SK-N-SH treated with all-trans-retinoic acid at 6 μM for 48 hours (cell line): ENCODE measurements around the gene IZUMO2.

ENCODE experiments used
- ATAC-seq: fragments of 200-7000 bp; cut with Tn5 transposase; 3 replicates; pipeline ENCODE4 v1.9.1; 2020; ENCODE audit warnings: mild to moderate bottlenecking, moderate library complexity
- BACH2 ChIP-seq: fragments of 250-450 bp; sonication (Bioruptor Pico); IDR thresholded peaks from 2 replicates; pipeline ENCODE4 v1.9.0; 2021; ENCODE audit warnings: mild to moderate bottlenecking, borderline replicate concordance
- CREB5 ChIP-seq: fragments of 250-450 bp; sonication (Bioruptor Pico); IDR thresholded peaks from 2 replicates; pipeline ENCODE4 v1.5.1; 2020; ENCODE audit warnings: low read depth, mild to moderate bottlenecking, moderate library complexity
- CSDC2 ChIP-seq: fragments of 250-450 bp; sonication (Bioruptor Pico); IDR thresholded peaks from 2 replicates; pipeline ENCODE4 v1.5.0; 2020; ENCODE audit warnings: mild to moderate bottlenecking, moderate library complexity
- ISL1 ChIP-seq: fragments of 250-450 bp; sonication (Bioruptor Pico); IDR thresholded peaks from 2 replicates; pipeline ENCODE4 v2.1.2; 2022; ENCODE audit warnings: mild to moderate bottlenecking, moderate library complexity
- PATZ1 ChIP-seq: fragments of 250-450 bp; sonication (Bioruptor Pico); IDR thresholded peaks from 2 replicates; pipeline ENCODE4 v1.8.0; 2020; ENCODE audit warnings: mild to moderate bottlenecking, moderate library complexity, borderline replicate concordance
- POU6F1 ChIP-seq: fragments of 250-450 bp; sonication (Bioruptor Pico); IDR thresholded peaks from 2 replicates; pipeline ENCODE4 v1.8.0; 2021; ENCODE audit warnings: low read depth, mild to moderate bottlenecking, moderate library complexity, borderline replicate concordance
- RARB ChIP-seq: fragments of 250-450 bp; sonication (Bioruptor Pico); IDR thresholded peaks from 2 replicates; pipeline ENCODE4 v1.8.0; 2021; ENCODE audit warnings: mild to moderate bottlenecking, moderate library complexity
- SNAI2 ChIP-seq: fragments of 250-450 bp; sonication (Bioruptor Pico); IDR thresholded peaks from 2 replicates; pipeline ENCODE4 v1.5.0; 2020; ENCODE audit warnings: mild to moderate bottlenecking, moderate library complexity
- TCF4 ChIP-seq: fragments of 250-450 bp; sonication (Bioruptor Pico); IDR thresholded peaks from 2 replicates; pipeline ENCODE4 v1.8.0; 2021; ENCODE audit warnings: mild to moderate bottlenecking, moderate library complexity, borderline replicate concordance
- TOX ChIP-seq: fragments of 250-450 bp; sonication (Bioruptor Pico); IDR thresholded peaks from 2 replicates; pipeline ENCODE4 v1.8.0; 2021; ENCODE audit warnings: mild to moderate bottlenecking, moderate library complexity, borderline replicate concordance
- TSHZ2 ChIP-seq: fragments of 250-450 bp; sonication (Bioruptor Pico); IDR thresholded peaks from 2 replicates; pipeline ENCODE4 v1.5.0; 2020; ENCODE audit warnings: mild to moderate bottlenecking, moderate library complexity
- ZC3H10 ChIP-seq: fragments of 250-450 bp; sonication (Bioruptor Pico); IDR thresholded peaks from 2 replicates; pipeline ENCODE4 v1.5.1; 2021; ENCODE audit warnings: mild to moderate bottlenecking, moderate library complexity
- ZFP3 ChIP-seq: fragments of 250-450 bp; sonication (Bioruptor Pico); IDR thresholded peaks from 2 replicates; pipeline ENCODE4 v1.5.0; 2020; ENCODE audit warnings: mild to moderate bottlenecking, moderate library complexity
- ZFP30 ChIP-seq: fragments of 450-650 bp; formaldehyde crosslinking; IDR thresholded peaks from 2 replicates; pipeline ENCODE4 v1.5.0; 2022; ENCODE audit warnings: mild to moderate bottlenecking, moderate library complexity
- ZNF565 ChIP-seq: fragments of 450-650 bp; formaldehyde crosslinking; conservative IDR thresholded peaks from 2 replicates; pipeline ENCODE4 v1.5.0; 2020; ENCODE audit warnings: low read depth, mild to moderate bottlenecking, moderate library complexity
- ZNF70 ChIP-seq: fragments of 450-650 bp; formaldehyde crosslinking; IDR thresholded peaks from 2 replicates; pipeline ENCODE4 v1.5.0; 2020; ENCODE audit warnings: mild to moderate bottlenecking, moderate library complexity
- ZNF8 ChIP-seq: fragments of 450-650 bp; formaldehyde crosslinking; IDR thresholded peaks from 2 replicates; pipeline ENCODE4 v1.5.0; 2020; ENCODE audit warnings: mild to moderate bottlenecking, moderate library complexity

The IZUMO2 gene

GRCh38 chr19:50162988-50163387 lies at the start of gene IZUMO2:
Gene IZUMO2 (minus strand): TSS chr19:50163281. CDS start chr19:50163194, 87 bp downstream.
- no peak for ATAC-seq
- TF ChIP-seq PATZ1 (CRISPR knock-in tag) (no peak), ISL1 (CRISPR knock-in tag) (no peak), RARB (CRISPR knock-in tag) (no peak), ZNF8 (CRISPR knock-in tag) (no peak)

- ATAC-seq, result no peak
Measured at GRCh38 chr19:50210425-50210824, 47.3 kb upstream of the IZUMO2 start.

GRCh38 chr19:50209131-50209530 lies 46.0 kb upstream of the IZUMO2 start:
- TF ChIP-seq CSDC2, result no peak
- no peak for TF ChIP-seq BACH2 (CRISPR knock-in tag)
- no peak for TF ChIP-seq ZNF8 (CRISPR knock-in tag)
- TF ChIP-seq ZC3H10 (CRISPR knock-in tag), result no peak
- no peak for TF ChIP-seq CREB5
- no peak for TF ChIP-seq ZNF565
- TF ChIP-seq PATZ1 (CRISPR knock-in tag), result no peak
- TF ChIP-seq ZFP3, result no peak
- no peak for TF ChIP-seq SNAI2 (CRISPR knock-in tag)
- no peak for TF ChIP-seq POU6F1 (CRISPR knock-in tag)
- no peak for TF ChIP-seq TCF4 (CRISPR knock-in tag)
- no peak for TF ChIP-seq TOX (CRISPR knock-in tag)
- no peak for TF ChIP-seq ISL1 (CRISPR knock-in tag)
- TF ChIP-seq ZNF70 (CRISPR knock-in tag), result no peak
- no peak for ATAC-seq

More at GRCh38 chr19:50210425-50210824, 47.3 kb upstream of the IZUMO2 start:
- no peak for TF ChIP-seq ZC3H10 (CRISPR knock-in tag)
- TF ChIP-seq ISL1 (CRISPR knock-in tag), result no peak
- TF ChIP-seq TCF4 (CRISPR knock-in tag), result no peak
- TF ChIP-seq TOX (CRISPR knock-in tag), result no peak
- no peak for TF ChIP-seq ZFP30 (CRISPR knock-in tag)
- no peak for TF ChIP-seq SNAI2 (CRISPR knock-in tag)
- TF ChIP-seq TSHZ2 (CRISPR knock-in tag), result no peak
- TF ChIP-seq CSDC2, result no peak
- no peak for TF ChIP-seq PATZ1 (CRISPR knock-in tag)
- TF ChIP-seq ZFP3, result no peak
